Activated CD4-positive, alpha-beta T cell treated with anti-CD3 and anti-CD28 coated beads, Interleukin-10, Interleukin-2, amounts not matched to agents 100 ng/mL and 50 ng/mL, durations not matched to agents 16 hours and 8 hours (primary cell): ENCODE results near the gene RSPH6A.
A peak's percentile ranks its signal among the peaks of the same experiment; 100 is the strongest.

Experiments used
- DNase-seq: peaks from one replicate; pipeline ENCODE4 v3.0.0-alpha.2; 2020

Gene RSPH6A

DNA sequence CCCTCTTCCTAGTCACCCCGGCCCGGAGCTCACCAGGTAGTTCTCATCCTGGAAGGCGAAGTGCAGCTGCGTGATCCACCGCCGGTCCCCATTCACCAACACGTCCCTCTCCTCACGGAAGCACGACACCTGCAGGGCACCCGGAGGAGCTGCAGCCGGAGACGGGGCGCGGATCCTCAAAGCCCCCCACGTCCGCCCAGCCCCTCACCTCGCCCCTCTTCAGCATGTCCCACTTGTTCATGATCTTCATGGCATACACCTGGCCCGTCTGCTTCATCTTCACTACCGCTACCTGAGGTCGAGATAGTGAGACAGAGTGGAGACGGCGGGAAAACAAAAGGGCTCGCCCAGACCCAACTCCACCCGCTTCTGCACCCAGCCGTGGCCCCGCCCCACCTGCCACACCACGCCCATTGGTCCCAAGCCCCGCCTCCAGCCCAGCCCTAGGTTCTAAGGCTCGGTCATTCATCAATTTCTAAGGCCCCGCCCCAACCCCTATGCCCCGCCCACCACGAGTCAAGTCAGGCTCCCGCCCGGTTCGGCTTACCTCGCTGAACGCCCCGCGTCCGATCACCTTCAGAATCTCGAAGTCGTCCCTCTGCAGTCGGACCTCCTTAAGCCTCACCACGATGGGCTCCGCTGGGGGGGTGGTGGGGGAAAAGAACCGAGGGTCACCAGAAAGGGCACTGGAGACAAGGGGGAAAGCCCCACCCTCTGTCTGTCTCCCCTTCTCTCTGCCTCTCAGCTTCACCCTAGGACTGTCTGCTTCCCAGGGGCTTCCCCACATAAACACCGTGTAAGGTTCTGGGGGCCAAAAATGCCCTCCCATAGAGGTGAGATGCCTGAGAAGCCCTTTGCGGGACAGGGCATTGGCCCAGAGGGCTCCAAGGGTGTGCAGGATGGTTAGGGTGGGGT, 35.6 kb downstream of the RSPH6A start:
- DNase-seq, result peak; percentile 95

DNA sequence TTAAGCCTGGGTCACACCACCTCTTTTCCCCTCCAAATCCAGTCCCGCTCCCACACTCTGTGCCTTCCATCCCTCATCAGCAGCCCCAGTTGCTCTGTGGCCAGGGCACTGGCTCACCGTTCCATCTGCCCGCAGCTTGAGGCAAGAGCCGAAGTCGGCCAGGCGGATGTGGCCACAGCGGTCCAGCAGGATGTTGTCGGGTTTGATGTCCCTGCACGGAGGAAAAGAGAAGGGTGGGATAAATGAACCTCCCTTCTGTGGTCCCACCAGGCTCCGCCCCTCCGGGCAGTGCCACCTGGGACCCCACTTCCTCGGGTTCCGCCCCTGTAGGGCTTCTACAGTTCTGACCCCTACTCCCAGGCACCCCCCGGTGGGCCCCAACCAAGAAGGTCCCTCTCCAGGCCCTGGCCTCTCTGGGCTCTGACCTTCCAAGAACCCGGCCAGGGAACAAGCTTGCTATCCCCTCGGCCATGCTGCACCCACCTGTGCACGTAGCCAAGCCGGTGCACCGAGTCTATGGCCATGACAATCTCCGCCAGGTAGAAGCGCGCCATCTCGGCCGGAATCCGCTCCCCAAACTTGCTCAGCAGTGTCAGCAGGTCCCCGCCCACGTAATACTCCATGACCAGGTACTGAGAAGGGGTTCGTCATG, 37.0 kb downstream of the RSPH6A start:
- no peak for DNase-seq

DNA sequence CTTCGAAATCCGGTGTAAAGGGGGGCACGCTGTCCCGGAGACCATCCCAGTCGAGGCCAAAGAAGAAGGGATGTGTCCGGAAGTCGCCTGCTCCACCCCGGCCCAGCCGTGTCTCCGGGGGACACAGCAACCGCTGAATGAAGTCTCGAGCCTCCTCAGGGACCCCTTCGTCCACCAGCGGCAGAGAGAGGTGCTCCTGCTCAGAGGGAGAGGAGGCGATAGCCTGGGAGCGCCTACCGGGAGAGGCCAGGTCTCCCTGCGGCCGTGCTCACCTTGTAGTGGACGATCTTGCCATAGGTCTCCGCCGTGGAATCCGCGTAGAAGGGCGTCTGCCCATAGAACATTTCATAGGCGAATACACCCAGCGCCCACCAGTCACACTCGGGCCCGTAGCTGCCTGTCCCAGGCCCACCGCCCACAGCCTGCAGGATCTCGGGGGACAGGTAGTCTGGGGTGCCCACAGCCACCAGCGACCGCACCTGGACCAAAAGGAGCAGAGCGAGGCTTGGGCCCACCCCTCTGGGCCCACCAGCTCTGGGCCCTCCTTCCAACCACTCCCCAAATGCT, 37.6 kb downstream of the RSPH6A start:
- DNase-seq, result no peak

DNA sequence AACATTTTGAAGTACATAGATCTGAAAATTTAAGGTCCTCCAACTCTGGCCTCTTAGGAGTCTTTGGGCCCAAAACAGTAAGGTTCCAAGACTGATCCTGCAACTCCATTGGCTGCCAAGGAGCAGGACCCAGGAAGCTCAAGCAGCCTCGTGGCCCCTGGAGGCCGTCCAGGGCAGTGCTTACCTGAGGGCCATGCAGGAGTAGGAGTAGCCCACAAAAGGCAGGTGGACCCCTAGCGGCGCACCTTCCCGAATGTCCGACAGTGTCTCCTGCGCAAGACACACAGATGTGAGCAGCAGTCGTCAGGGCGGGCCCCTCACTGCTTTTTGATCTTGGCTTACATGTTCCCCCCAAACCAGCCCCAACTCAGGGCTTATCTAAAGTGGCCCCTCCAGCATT, 40.3 kb downstream of the RSPH6A start:
- DNase-seq, result no peak

DNA sequence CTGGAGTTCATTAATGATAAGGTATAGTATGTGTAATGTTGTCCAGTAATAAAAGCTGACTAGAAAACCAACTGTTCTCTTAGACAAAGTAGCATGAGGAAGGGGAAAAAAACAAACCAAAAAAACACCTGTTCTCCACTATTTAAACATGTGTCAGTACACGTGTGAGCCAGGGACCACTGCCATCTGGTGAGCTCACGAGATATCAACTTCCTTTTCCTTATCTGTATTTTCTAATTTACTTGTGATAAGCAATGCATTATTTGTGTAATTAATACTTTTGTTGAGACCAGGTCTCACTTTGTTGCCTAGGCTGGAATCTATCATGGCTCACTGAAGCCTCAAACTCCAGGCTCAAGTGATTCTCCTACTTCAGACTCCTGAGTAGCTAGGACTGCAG, 41.7 kb downstream of the RSPH6A start:
- DNase-seq, result no peak

DNA sequence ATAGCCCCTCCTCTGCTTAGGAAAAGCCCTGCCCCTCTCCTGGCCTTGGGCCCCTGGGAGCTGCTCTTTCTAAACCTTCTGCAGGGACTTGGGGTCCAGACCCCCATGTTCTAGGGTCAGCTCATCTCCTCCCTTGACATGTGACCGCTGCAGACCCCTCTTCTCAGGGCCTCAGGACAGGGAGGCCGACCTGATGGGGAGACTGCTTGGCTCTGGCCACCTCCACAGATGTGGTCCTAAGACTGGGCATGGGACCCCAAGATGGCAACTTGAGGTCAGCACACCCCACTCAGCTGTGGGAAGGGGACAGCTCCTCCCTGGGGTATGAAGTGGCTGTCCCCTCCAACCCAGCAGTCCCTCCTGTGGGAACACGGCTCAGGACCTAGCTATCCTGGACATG, 42.2 kb downstream of the RSPH6A start:
- no peak for DNase-seq

DNA sequence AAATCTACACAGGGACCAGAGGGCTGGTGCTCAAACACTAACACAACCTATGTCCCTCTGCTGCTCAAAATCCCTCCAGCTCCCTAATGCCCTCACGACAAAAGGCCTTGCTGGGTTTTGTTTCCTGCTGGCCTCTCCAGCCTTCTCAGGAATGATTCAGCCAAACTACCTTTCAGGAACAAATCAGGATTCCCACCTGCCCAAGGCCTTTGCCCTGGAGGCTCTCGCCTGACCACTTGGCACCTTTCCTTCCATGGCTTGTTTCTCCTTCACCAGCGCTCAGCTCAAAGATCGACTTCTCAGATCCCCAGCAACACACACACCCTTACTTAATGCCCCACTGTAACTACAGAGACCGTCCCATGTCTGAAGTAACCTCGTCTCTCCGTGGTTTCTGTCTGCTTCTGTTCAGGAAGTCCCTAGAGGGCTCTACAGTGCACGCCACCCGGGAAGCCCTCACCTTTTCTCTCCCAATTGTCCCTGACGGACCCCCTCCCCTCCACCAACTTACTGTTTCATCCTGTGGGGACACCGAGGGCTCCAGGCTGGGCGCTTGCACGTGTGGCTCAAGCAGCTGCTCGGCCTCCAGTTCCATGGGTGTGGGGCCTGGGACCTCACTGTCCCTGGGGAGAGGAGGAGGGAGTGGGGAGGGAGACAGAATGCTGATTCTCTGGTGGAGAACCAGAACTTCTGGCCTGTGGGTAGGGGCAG, 42.8 kb downstream of the RSPH6A start:
- DNase-seq, result no peak

DNA sequence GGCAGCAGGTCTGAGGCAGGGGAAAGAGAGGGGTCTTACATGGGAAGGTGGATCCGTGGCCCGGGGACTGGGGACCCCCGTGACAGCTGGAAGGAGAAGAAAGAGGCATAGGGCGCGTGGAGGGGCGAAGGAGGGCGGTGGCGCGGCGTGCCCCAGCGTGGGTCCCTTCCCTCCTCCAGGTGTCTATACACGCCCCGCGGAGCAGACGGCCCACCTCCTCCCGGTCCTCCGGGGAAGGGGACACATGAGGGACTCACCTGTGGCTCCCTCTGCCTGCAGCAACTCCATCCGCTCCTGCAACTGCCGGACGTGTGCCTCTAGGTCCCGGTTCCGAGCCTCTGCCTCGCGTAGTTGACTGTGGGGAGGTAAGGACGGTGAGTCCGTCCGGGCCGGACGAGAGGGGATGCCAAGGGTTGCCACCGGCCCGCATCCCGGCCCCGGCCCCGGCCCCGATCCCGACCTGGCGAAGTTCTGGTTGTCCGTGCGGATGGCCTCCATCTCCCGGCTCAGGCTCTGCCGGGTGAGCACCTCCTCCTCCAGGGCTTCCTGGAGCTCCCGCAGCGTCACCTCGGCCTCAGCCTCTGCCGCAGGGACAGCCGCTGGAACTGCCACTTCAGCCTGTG, 43.7 kb downstream of the RSPH6A start:
- no peak for DNase-seq

DNA sequence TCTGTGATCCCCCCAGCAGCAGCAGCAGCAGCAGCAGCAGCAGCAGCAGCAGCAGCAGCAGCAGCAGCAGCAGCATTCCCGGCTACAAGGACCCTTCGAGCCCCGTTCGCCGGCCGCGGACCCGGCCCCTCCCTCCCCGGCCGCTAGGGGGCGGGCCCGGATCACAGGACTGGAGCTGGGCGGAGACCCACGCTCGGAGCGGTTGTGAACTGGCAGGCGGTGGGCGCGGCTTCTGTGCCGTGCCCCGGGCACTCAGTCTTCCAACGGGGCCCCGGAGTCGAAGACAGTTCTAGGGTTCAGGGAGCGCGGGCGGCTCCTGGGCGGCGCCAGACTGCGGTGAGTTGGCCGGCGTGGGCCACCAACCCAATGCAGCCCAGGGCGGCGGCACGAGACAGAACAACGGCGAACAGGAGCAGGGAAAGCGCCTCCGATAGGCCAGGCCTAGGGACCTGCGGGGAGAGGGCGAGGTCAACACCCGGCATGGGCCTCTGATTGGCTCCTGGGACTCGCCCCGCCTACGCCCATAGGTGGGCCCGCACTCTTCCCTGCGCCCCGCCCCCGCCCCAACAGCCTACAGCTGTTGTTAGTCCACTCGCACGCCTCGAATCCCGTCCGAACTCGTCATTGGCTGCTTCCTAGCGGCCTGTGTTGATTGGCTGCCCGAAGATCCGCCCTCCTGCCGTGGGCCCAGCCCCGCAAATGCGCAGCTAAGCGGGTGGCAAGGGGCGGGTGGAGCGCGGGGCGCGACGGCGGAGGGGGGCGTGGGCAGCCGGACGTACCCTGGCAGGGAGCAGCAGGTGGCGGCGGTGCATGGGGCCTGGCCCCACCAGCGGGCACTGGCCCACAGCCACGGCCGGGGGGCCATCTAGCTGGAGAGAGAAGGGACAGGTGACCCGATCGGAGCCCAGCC, 44.7 kb downstream of the RSPH6A start:
- DNase-seq, result peak; percentile 94

DNA sequence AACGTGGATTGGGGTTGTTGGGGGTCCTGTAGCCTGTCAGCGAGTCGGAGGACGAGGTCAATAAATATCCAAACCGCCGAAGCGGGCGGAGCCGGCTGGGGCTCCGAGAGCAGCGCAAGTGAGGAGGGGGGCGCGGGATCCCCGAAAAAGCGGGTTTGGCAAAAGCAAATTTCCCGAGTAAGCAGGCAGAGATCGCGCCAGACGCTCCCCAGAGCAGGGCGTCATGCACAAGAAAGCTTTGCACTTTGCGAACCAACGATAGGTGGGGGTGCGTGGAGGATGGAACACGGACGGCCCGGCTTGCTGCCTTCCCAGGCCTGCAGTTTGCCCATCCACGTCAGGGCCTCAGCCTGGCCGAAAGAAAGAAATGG, 45.3 kb downstream of the RSPH6A start:
- no peak for DNase-seq

DNA sequence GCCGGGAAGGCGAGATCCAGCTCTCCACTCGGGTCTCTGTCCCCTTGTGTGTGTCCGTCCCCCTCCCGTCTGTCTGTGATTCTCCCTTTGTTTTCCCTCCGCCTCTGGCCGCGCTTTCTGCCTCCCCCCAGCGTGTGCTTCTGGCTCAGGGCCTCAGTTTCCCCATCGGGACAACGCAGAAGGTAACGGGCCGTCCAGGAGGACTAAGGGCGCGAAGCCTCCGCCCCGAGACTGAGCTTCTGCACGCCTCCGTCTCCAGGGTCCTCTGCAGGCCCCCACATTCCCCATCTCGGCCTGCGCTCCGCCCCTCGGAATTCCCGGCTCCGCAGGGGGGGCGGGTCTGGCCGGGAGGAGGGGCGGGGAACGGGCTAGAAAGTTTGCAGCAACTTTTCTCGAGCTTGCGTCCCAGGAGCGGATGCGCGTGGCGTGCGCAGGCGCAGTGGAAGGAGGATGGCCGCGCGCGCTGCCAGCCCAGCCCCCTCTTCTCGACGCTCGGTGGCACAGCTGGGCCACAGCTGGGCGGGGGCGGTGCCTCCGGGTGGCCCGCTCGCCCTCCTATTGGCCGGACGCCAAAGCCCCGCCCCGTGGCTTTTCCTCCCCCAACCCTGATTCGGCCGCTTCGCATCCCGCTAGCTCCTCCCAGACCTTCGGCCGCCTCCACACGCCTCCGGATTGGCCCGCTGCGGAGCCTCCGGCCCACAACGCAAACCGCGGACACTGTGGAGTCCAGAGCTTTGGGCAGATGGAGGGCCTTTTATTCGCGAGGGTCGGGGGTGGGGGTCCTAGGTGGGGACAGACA, 45.9 kb downstream of the RSPH6A start, which contains the start of gene SIX5:
SIX5 (minus strand) TSS at position 269 of the 799 bp plus-strand sequence. CDS start 408 bp downstream, outside the sequence.
- peak; percentile 98 for DNase-seq

DNA sequence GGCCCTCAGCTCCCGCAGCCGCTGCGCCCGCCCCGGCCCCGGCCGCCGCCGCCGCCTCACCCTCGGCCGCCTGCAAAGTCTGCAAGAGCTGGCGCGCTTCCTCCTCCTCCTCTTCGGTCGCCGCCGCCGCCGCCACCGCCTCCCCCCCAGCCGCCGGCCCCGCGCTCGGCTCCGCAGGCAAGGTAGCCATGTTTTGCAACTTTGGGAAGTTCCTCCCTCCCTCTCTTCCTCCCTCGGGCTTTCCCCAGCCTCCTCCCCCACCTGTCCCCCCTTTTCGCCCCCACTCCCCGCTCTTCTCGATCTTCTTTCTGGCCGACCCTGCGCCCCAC, 46.5 kb downstream of the RSPH6A start:
- DNase-seq, result peak; percentile 34

DNA sequence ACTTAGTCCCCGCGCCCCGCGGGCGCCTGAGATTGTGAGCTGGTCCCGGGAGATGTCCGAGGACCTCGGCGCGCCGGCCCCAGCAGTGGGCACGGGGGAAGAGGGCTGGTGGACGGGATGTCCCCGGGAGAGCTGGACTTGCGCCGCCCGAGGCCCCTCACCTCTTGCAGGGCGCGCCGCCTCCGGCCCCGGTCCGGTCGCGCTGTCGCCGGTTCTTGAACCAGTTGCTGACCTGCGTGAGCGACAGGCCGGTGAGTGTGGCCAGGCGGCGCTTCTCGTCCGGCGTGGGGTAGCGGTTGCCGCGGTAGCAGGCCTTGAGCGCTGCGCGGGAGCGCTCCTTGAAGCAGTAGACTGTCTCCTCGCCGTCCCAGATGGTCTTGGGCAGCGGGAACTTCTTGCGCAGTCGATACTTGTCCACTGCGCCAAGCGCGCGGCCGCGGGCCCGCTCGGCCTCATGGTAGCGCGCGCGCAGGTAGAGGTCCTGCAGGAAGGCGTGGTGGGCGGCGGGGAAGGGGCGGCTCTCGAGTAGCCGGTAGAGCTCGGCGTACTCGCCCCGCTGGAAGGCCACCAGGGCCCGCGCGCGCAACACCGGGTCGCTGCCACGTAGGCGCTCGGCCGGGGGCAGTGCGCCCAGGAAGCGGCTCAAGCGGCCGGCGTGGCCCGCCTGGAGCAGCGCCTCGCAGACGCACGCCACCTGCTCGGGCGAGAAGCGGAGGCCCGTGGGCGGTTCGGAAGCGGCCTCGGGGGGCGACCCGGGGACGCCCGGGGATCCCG, 47.0 kb downstream of the RSPH6A start:
- DNase-seq, result peak; percentile 25

DNA sequence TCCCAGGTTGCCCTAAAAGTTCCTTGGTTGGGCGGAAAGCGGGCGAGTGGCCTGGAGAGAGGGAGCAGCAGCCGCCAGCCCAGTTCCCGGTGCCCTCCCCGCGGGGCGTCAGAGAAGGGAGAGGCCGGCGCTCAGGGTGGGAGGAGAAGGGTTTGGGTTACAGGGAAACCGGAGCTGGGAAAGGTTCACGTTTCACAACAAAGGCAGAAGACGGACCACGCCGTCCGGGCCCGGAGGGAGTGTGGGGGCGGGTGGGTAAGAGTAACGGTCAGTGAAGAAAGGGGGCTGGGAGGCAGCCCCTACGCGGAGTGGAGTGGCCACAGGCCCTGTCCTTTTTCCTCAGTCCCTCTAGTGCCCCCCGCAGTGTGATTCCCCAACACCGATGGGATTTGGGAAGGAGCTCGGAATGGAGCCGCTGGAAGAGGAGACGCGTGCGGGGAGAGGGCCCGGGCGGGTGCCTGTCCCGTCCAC, 47.7 kb downstream of the RSPH6A start:
- no peak for DNase-seq

DNA sequence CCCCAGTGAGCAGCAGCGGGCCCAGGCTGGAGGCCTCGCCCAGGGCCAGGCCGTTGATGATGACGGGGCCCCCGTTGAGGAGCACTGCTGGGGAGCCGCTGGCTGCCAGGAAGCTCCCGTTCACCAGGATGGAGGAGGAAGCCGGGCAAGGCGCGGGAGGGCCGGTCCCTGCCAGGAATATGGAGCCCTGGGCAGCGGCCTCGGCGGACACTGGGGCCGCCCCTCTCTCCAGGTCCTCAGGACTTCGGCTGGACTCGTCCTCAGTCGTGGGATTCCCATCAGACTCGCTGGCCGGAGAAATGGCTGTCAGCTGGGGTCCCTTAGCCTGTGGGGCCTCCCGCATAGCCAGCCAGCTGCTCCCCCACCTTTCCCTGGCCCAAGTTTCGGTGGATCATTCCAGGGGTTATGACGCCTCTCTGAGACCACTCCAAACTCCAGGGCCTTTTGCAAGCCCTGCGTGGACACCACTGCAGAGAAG, 48.2 kb downstream of the RSPH6A start:
- no peak for DNase-seq

DNA sequence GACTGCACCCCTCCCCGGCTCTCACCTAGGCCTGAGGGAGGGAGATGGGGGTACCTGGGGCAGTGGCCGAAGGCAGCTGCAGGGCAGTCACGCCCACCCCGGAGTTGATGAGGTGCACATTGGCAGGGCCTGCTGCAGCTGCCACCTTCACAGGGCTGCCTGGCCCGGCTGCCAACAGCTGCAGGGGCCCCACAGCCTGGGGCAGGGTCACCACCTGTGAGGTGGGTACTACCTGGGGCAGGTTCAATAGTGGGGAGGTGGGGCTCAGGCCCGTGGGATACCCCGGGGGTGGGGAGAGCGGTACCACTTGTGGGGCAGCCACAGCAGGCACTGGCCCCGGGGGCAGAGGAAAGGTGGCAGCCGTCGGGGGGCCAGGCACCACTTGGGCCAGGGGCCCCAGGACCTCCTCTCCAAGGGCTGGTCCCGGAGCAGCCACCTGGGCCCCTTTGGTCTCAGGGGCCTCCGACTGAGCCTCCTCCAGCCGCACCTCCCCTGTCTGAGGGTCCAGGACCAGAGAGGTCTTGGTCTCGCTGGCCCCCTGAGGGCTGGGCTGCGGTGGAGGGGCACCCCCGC, 48.7 kb downstream of the RSPH6A start:
- no peak for DNase-seq

DNA sequence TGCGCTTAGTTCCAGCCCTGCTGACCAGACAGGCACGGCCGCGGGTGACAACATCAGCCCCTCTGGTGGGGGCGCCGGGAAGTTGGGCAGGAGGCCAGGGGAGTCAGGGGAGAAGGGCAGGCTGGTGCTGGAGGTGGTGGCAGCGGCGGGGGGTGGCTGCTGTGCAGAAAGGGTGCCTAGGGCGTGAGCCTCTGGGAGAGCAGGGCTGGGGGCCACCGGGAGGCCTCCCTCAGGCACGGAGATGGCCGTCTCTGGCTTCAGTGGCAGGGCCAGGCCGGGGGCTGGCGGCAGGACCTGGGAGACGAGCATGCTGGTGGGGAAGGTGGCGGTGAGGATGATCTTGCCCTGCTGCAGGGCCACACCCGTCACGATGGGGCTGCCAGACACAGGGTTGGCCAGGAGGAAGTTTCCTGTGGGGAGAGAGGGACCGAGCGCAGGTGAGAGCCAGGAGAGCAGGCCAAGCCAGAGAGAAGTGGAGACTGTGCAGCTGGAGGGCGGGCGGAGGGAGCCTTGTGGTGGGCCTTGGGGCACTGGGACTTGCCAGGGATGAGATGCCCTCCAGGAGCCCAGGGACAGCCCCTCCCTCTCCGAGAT, 49.3 kb downstream of the RSPH6A start:
- DNase-seq, result no peak

DNA sequence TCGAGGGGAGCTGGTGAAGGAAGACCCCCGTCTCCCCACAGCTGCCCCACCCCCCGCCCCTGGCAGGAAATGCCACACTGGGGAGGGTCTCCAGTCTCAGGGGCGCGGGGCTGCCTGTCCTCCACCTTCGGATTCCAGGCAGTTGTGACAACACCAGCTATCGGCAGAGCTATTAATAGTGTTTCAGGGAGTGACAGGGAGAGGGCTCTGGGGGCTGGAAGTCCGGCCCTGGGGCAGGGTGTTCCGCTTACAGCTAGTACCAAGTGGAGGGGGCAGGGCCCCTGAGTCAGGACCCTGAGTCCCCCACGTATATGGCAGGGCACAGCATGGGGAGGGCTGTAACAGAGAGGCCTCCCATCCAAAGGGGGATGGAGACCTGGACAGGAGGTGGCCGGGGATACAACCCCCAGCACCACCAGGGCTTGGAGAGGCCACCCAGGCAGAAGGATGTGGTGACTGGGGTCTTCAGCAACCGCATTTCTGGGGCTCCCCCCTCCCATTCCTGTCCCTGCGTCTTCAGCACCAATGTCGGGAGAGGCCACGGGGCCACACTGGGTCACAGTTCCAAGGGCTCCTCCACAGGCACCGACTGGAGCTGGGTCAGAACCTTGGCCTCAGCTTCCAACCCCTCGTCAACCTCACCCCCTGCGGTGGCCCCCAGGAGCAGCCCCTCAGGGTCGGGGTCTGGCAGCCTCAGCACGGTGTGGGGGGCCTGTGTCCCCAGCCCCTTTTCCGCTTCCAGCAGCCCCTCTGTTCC, 50.0 kb downstream of the RSPH6A start:
- DNase-seq, result no peak
